ENCODE data around the gene CD6.
"Not testable (repeated sequence)": the region's sequence is repeated elsewhere in the genome, so short reads cannot be mapped to it uniquely, and the experiment has no call there.

Gene CD6

DNA sequence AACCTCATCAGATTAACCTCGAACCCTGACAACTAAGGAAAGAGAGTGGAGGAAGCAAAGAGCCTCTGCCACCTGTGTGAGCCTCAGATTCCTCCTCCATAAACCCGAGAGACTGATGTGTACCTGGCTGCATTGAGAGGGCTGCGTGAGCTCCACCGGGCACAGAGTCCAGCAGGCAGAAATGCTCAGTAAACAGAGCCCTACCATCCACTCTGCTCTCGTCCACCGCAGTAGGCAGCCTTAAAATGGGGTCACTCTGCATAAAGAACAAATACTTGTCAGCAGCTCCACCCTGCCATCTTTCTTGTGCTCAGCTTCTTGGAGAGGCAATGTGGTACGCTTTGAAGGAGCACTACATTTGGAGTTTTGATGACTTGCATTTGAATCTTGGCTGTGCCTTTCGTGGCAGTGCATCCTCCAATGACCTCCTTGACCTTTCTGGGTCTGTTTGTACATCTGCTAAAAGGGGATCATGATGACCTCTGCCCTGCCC, 87.8 kb downstream of the CD6 start:
- no peak for DNase-seq

DNA sequence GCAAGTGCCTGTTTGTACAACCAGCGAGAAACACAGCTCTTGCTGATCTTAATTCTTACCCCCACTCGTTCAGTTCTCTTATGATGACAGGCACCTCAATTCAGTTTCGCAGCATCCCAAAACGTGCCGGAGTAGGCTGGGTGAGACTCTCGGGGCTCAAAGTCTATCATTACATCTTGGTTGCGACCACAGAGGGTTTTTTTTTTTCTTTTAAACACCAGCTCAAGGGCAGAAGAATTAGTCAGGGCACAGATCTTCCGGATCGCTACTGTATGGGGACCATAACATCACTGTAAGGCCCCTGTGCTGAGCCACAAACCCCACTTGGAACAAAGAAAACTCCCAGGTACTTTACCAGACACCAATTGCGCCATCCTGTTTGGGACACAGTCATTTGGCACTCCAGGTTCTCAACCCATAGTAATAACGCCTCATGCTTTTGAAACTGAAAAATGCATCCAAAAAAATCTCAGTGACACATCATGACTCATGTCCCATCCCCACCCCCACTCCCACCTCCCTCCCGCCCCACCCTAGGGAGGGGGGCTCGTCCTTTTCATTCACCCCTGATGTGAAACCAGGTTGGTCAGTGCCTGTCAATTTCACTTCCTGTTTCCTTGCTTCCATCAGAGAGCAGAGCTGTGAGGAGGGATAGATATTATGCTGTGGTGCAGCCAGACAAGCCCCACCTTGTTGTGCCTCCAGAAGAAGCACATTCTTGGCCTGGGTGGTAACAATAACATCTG, 89.8 kb downstream of the CD6 start:
- DNase-seq: no peak

DNA sequence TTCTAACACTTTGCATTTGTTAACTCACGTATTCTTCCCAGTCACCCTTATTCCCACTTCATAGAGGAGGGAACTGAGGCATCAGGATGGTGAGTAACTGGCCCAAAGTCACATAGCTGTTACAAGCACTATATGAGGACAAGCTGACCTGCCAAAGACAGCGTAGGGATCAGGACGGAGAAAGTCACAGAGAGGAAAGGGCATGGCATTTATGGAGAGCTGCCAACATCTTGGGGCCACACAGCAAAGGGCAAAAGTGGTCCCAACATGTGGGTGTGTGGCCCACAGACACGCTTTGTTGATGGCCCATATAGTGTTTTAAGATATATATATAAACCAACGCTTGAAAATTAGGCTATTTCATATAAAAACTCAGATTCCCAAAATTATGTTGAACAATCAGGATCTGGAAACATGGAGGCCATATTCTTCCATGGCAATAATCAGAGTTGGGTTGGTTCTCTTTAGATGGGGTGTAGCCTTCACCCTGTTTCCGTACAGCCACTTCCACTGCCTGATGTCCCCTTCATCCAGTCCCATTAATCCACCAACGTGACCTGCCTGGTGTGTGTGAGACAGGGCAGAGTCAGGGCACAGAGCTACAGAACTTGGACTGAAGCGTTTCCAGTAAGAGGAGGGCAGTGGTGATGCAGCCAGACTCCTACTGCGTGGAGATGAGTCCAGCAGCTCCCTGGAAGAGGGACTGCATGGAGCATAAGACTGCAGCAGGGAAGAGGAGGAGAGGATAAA, 90.9 kb downstream of the CD6 start:
- DNase-seq: no peak

DNA sequence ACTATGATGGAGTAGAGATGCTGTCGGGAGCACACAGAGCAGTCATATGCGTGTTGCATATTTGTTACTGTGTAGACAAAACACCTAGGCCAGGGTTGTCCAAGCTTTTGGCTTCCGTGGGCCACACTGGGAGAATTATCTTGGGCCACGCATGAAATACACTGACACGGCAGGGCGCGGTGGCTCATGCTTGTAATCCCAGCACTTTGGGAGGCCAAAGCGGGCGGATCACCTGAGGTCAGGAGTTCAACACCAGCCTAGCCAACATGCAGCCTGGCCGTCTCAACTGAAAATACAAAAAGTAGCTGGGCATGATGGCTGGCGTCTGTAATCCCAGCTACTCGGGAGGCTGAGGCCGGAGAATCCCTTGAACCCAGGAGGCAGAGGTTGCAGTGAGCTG, 93.8 kb downstream of the CD6 start:
- not testable (repeated sequence) for DNase-seq

DNA sequence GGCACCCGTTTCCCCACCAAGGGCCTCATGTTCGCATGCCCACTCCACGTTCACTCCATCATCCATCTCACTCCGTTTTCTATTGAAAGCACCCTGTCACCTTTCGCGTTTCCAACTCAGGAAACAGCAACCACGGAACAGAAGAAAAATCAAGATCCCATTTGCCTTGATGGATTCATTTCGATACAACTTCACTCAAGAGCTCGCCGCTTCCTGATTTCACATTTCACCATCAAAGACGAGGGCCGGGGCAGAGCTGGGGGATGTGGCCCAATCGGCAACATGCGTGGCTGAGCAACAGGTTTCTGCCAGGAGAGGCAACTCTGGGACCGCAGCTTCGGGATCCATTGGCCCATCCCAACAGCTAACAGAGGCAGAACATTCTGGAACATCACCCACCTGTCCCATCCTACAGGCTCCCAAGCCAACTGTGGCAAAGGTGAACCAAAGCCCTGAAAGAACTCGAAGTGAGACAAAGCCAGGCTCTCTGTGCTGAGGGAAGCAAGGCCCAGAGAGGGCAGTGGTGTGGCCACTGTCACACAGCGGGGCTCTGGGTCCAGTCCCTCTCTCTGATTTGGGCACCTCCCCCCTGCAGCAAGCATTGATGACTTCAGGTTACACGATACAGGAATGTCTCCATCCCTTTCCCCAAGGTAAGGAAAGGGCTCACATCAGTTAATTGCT, 94.6 kb downstream of the CD6 start:
- DNase-seq: no peak

DNA sequence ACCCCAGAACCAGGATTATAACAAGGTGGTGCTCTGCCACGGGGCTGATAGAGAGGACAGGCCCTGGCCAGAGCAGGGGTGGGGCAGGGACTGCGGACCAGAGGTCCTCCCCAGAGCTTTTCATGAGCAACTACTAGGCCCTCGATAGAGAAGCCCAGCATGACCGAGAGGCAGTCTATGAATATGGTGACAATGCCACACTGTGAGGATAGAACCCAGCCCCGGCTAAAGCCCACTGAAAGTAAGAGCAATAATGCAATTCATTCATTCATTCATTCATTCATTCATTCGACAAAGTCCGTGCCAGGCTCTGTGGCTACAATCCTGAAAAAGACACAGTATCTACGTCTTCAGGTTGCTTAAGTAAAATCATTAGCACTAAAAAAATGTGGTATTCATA, 95.2 kb downstream of the CD6 start:
- DNase-seq: no peak

DNA sequence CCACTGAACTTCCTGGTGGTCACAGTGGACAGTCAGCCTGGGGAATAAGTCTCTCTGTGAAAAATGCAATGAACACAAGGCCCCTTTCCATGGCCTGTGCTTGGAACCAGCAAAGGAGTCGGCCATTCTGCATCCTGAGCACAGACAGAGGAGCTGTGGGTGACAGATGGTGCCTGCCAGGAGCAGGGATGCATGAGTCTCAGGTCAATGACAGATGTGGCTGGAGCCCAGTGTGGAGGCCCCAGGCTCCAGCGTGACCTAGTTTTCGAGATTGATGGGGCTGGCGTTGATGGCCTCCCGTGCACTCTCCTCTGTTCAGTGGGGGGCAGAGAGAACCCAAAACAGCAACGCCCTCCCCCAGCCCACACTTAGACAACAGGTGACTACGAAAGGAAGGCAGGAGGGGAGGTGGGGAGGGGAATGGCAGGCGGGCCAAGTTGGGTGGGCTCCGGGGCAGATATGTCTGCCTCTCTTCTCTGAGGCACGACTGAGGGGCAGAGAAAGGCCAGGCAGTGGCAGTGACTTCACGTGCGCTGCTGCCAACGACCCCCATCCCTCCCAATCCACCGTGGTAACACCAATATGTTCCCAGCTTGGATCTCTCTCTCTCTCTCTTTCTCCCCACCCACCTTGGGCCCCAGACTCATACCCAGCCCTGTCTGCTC, 96.4 kb downstream of the CD6 start:
- no peak for DNase-seq

DNA sequence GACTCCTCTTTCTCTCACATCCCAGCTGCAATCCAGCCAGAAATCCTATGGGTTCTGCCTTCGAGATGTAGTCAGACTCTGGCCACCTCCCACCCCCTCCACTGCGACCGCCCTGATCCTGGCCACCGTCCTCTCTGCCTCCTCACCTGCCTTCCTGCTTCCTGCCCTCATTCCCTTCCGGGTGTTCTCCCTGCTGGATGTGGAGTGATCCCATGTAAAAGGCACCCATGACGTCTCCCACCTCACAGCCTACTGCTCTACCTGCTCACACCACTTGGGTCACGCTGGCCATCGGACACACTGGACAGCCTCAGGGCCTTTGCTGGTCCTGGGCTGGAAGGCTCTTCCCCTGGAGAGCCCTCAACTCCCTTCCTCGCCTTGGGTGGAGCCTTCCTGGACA, 97.1 kb downstream of the CD6 start:
- DNase-seq: no peak

DNA sequence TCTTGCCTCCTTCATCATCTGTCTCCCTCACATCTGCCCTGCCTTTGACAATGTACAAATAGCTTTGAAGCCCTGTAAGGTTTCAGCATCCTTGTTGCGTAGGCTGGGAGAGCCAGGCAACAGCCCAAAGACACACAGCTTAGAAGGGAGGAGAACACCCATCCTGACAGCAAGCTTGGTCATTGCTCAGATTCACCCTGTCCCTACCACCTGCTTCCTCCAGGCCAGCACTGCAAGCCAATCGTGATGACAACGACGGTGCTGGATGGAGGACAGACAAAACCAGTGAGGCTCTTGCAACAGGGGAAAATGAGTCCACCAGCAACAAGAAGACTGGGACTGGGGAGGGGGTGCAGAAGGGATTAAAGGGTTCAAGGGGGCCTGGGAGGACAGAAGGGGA, 97.9 kb downstream of the CD6 start:
- DNase-seq: no peak

Data from hematopoietic multipotent progenitor cell treated with erythropoietin and hydrocortisone succinate and interleukin-3 and kit ligand, for 8 days (in vitro differentiated cells).